Activated CD8-positive, alpha-beta memory T cell treated with anti-CD3 and anti-CD28 coated beads for 48 hours (primary cell): ENCODE measurements around the gene CFAP97D2.
"Not testable (repeated sequence)": the region's sequence is repeated elsewhere in the genome, so short reads cannot be mapped to it uniquely, and the experiment has no call there.

Experiments
- DNase-seq, 3 experiments: peaks; one replicate each; pipeline ENCODE4 v3.0.0-alpha.2; 2020; ENCODE audit warnings: low read depth in 2 of 3, low spot score in 2 of 3

Gene CFAP97D2

GRCh38 chr13:114157869-114158495 is 21.1 kb upstream of the CFAP97D2 start:
- no peak for DNase-seq

GRCh38 chr13:114158869-114159666 is 20.0 kb upstream of the CFAP97D2 start:
- not testable (repeated sequence) for DNase-seq

GRCh38 chr13:114161028-114161556 is 18.0 kb upstream of the CFAP97D2 start:
- DNase-seq, result no peak

GRCh38 chr13:114161644-114162532 is 17.2 kb upstream of the CFAP97D2 start:
- no peak for DNase-seq

GRCh38 chr13:114162533-114162922 is 16.5 kb upstream of the CFAP97D2 start:
- DNase-seq, result no peak

- no peak for DNase-seq
Measured at GRCh38 chr13:114164053-114164452, 15.0 kb upstream of the CFAP97D2 start.

GRCh38 chr13:114164681-114165429 is 14.2 kb upstream of the CFAP97D2 start:
- DNase-seq, result no peak

- DNase-seq, result no peak
Measured at GRCh38 chr13:114166381-114167131, 12.5 kb upstream of the CFAP97D2 start.

- DNase-seq, result no peak
Measured at GRCh38 chr13:114167426-114167825, 11.6 kb upstream of the CFAP97D2 start.

- no peak for DNase-seq
Measured at GRCh38 chr13:114167885-114168284, 11.2 kb upstream of the CFAP97D2 start.

- no peak for DNase-seq
Measured at GRCh38 chr13:114173272-114173671, 5.8 kb upstream of the CFAP97D2 start.

- no peak for DNase-seq
Measured at GRCh38 chr13:114173745-114174144, 5.3 kb upstream of the CFAP97D2 start.

- DNase-seq, result no peak
Measured at GRCh38 chr13:114174529-114174961, 4.5 kb upstream of the CFAP97D2 start.

GRCh38 chr13:114176359-114176902 is 2.6 kb upstream of the CFAP97D2 start:
- not testable (repeated sequence) for DNase-seq

GRCh38 chr13:114177245-114178010 is 1.6 kb upstream of the CFAP97D2 start:
- no peak for DNase-seq

- no peak for DNase-seq
Measured at GRCh38 chr13:114185182-114185971, 6.3 kb downstream of the CFAP97D2 start.

- DNase-seq, result no peak
Measured at GRCh38 chr13:114194853-114195252, 15.8 kb downstream of the CFAP97D2 start.

GRCh38 chr13:114196629-114197028 is 17.6 kb downstream of the CFAP97D2 start:
- DNase-seq, result no peak
